ENCODE measurements around the gene TFE3.

- TF ChIP-seq CTCF (optimal IDR thresholded peaks at IDR 0.05 in 1 of 3, IDR thresholded peaks at IDR 0.05 in 1 of 3, conservative IDR thresholded peaks at IDR 0.05 in 1 of 3; ENCODE audit: extremely low read depth in 1 of 3, insufficient read depth in 2 of 3, low read length in 3 of 3), result no peak
- no peak for TF ChIP-seq EZH2 (IDR thresholded peaks at IDR 0.05; ENCODE audit: low read length)
Measured at GRCh38 chrX:49082271-49082871, 39.2 kb upstream of the TFE3 start.
